Body of pancreas (tissue), 4 donors: ENCODE measurements around the gene MAP2.

Experiments
- POLR2A ChIP-seq, 3 donors: fragments of 450-650 bp; IDR thresholded peaks; one replicate each; pipeline ENCODE4 v1.6.1; 2016; ENCODE audit warnings: antibody characterized with exemption in 3 of 3, mild to moderate bottlenecking in 2 of 3
- TF ChIP-seq, protein P1 (sequence below), 7 experiments: fragments of 450-650 bp in 4 of 7; fragments of 200-600 bp in 3 of 7; sonication (generic) in 3 of 7; IDR thresholded peaks; one replicate each; pipeline ENCODE4 v1.5.1; 2016 to 2019; ENCODE audit warnings: antibody characterized with exemption in 7 of 7

GRCh38 chr2:209681201-209681735 is 257.4 kb downstream of the MAP2 start:
- TF ChIP-seq, protein P1, sequence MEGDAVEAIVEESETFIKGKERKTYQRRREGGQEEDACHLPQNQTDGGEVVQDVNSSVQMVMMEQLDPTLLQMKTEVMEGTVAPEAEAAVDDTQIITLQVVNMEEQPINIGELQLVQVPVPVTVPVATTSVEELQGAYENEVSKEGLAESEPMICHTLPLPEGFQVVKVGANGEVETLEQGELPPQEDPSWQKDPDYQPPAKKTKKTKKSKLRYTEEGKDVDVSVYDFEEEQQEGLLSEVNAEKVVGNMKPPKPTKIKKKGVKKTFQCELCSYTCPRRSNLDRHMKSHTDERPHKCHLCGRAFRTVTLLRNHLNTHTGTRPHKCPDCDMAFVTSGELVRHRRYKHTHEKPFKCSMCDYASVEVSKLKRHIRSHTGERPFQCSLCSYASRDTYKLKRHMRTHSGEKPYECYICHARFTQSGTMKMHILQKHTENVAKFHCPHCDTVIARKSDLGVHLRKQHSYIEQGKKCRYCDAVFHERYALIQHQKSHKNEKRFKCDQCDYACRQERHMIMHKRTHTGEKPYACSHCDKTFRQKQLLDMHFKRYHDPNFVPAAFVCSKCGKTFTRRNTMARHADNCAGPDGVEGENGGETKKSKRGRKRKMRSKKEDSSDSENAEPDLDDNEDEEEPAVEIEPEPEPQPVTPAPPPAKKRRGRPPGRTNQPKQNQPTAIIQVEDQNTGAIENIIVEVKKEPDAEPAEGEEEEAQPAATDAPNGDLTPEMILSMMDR (IDR thresholded peaks at IDR 0.05), result no peak
- no peak for TF ChIP-seq POLR2A (IDR thresholded peaks at IDR 0.05)
